GM19324 (cell line): ENCODE measurements around the gene KCNE3.
"Not testable (repeated sequence)": the region's sequence is repeated elsewhere in the genome, so short reads cannot be mapped to it uniquely, and the experiment has no call there.

Experiments used
- ATAC-seq: cut with Tn5 transposase; IDR thresholded peaks from one replicate; pipeline ENCODE4 v1.9.1; 2021; ENCODE audit warnings: mild to moderate bottlenecking, moderate library complexity; ENCODE audit not compliant: unreplicated experiment, low FRiP score

Gene KCNE3

GRCh38 chr11:74444173-74444826 is 23.0 kb downstream of the KCNE3 start:
- no peak for ATAC-seq

DNA sequence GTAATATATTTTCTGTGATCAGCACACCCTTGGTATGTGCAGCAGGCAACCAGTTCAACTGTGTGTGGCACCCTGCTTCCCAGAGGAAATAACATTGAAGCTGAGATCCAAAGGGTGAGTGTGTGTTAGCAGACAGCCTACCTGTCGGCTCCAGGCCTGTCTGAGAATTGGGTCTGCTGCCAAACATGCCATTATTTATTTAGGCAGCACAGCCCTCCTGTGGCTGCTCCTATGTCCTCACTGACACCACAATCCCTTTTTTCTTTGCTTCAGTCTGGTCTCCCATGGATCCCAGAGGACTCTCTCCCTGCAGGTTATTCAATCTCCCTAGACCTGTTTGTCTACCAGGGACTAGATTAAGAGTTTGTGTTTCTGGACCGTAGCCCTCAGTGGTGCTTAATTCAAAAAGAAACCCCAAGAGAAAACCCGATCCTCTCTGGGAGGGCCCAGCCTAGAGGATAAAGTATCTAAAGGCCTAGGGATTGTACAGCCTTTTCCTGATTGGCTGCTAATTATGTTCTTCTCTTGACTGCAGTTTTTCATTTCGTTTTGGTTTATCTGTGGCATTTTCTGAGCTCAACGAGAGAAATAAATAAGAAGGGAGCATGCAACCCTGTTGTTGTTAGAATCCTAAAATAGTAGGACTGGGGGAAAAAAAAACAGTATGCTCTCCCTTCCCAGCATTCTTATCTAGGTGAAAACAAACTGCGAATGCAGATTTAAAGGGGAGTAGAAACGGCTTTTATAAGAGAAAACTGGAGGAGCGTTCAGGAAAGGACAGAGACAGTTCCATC is 24.1 kb downstream of the KCNE3 start:
- ATAC-seq, result no peak

GRCh38 chr11:74442636-74443035 is 24.7 kb downstream of the KCNE3 start:
- no peak for ATAC-seq

GRCh38 chr11:74438681-74439080 is 28.7 kb downstream of the KCNE3 start:
- ATAC-seq, result no peak

DNA sequence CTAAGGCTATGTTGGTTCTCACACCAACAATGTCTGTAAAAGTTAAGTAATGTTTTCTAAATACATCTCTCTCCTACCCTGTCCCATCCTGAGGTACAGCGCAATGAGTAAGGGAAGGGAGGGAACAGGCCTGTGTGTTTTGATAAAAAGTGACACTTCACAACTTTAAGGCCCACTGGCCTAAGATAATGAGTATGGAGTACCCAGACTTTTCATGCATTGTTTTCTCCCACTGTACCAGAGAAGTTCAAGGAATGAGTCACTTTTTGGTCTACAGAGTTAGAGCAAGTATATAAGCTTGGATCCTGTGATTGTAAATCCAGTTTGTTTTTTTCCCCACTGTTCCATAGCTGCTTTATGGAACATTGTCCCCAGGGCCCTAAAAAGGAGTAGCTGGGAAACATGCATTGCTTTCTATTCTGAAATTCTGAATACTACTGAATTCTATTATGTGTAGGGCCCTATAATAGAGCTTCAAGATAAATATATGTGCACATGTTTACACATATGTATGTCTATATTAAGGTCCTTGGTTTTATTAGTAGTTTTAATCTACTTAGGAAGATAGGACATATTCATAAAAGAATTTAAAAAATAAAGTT is 29.8 kb downstream of the KCNE3 start:
- ATAC-seq, result no peak

GRCh38 chr11:74434528-74434927 is 32.8 kb downstream of the KCNE3 start:
- no peak for ATAC-seq

GRCh38 chr11:74429205-74429604 is 38.1 kb downstream of the KCNE3 start:
- ATAC-seq, result no peak

GRCh38 chr11:74427384-74427886 is 39.9 kb downstream of the KCNE3 start:
- ATAC-seq, result no peak

- ATAC-seq, result no peak
Measured at GRCh38 chr11:74425100-74425499, 42.2 kb downstream of the KCNE3 start.

- no peak for ATAC-seq
Measured at GRCh38 chr11:74418509-74418895, 48.8 kb downstream of the KCNE3 start.

GRCh38 chr11:74417860-74418508 is 49.4 kb downstream of the KCNE3 start:
- ATAC-seq, result no peak

GRCh38 chr11:74417379-74417804 is 50.0 kb downstream of the KCNE3 start:
- ATAC-seq, result no peak

DNA sequence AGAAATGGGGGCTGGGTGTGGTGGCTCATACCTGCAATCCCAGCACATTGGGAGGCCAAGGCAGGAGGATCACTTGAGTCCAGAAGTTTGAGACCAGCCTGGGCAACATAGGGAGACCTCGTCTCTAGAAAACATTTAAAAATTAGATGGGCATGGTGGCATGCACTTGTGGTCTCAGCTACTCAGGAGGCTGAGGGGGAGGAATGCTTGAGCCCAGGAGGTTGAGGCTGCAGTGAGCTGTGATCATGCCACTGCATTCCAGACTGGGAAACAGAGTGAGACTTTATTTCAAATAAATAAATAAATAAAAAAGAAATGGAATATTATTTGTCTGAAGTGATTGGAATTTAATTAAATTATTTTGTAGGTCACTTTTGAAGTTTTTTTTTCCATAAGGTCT is 50.4 kb downstream of the KCNE3 start:
- ATAC-seq, result not testable (repeated sequence)

GRCh38 chr11:74412733-74413359 is 54.5 kb downstream of the KCNE3 start:
- ATAC-seq, result no peak

GRCh38 chr11:74412321-74412720 is 55.0 kb downstream of the KCNE3 start:
- no peak for ATAC-seq

DNA sequence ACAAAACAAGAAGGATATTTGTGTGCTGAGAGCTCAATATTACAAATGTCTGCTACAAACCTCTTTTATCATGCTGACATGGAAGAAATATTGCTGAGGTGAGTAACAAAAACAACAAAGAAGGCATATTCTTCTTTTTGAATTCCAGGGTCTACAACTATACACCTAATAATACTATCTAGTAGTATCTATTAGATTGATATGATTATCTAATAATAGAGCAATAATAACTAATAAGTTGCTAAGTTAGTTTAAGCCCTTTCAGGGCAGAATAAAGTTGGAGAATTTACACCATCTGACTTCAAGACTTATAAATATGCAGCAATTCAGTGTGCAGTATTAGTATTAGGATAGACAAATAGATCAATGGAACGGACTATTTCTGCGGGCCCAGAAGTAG is 57.7 kb downstream of the KCNE3 start:
- ATAC-seq, result no peak
